GM21825 (cell line): ENCODE results near the gene TSC1.
A peak's percentile ranks its signal among the peaks of the same experiment; 100 is the strongest.

Experiments
- ATAC-seq: cut with Tn5 transposase; IDR thresholded peaks from one replicate; pipeline ENCODE4 v1.9.1; 2021; ENCODE audit warnings: mild to moderate bottlenecking, moderate library complexity; ENCODE audit not compliant: unreplicated experiment

Gene TSC1

GRCh38 chr9:132894862-132895835 lies 49.3 kb downstream of the TSC1 start:
- no peak for ATAC-seq

GRCh38 chr9:132894346-132894745 lies 50.1 kb downstream of the TSC1 start:
- ATAC-seq = no peak

- ATAC-seq = no peak
Measured at GRCh38 chr9:132892400-132892799, 52.0 kb downstream of the TSC1 start.

- ATAC-seq = no peak
Measured at GRCh38 chr9:132888151-132888550, 56.3 kb downstream of the TSC1 start.

- no peak for ATAC-seq
Measured at GRCh38 chr9:132887181-132888120, 57.0 kb downstream of the TSC1 start.

GRCh38 chr9:132886334-132886725 lies 58.1 kb downstream of the TSC1 start:
- ATAC-seq = no peak

- no peak for ATAC-seq
Measured at GRCh38 chr9:132885720-132886333, 58.6 kb downstream of the TSC1 start.

- ATAC-seq = no peak
Measured at GRCh38 chr9:132883349-132884294, 60.8 kb downstream of the TSC1 start.

GRCh38 chr9:132882616-132883015 lies 61.8 kb downstream of the TSC1 start:
- ATAC-seq = no peak

GRCh38 chr9:132881826-132882225 lies 62.6 kb downstream of the TSC1 start:
- no peak for ATAC-seq

- ATAC-seq = no peak
Measured at GRCh38 chr9:132880324-132880661, 64.1 kb downstream of the TSC1 start.

GRCh38 chr9:132879457-132880323 lies 64.7 kb downstream of the TSC1 start:
- ATAC-seq = no peak

GRCh38 chr9:132878695-132879456 lies 65.5 kb downstream of the TSC1 start, which contains the start of gene SPACA9:
Gene SPACA9 (plus strand): TSS chr9:132878898. CDS start chr9:132883948, 5,050 bp downstream.
- no peak for ATAC-seq

GRCh38 chr9:132877824-132878694 lies 66.4 kb downstream of the TSC1 start, which contains the start of gene AK8:
Gene AK8 (minus strand): TSS chr9:132878284. CDS start chr9:132878255, 29 bp downstream.
- peak; percentile 72 for ATAC-seq

- no peak for ATAC-seq
Measured at GRCh38 chr9:132877458-132877823, 67.0 kb downstream of the TSC1 start.

- no peak for ATAC-seq
Measured at GRCh38 chr9:132876849-132877248, 67.6 kb downstream of the TSC1 start.

GRCh38 chr9:132875159-132875558 lies 69.3 kb downstream of the TSC1 start:
- ATAC-seq = no peak
